ENCODE data around the gene ABLIM2.

The ABLIM2 gene

DNA sequence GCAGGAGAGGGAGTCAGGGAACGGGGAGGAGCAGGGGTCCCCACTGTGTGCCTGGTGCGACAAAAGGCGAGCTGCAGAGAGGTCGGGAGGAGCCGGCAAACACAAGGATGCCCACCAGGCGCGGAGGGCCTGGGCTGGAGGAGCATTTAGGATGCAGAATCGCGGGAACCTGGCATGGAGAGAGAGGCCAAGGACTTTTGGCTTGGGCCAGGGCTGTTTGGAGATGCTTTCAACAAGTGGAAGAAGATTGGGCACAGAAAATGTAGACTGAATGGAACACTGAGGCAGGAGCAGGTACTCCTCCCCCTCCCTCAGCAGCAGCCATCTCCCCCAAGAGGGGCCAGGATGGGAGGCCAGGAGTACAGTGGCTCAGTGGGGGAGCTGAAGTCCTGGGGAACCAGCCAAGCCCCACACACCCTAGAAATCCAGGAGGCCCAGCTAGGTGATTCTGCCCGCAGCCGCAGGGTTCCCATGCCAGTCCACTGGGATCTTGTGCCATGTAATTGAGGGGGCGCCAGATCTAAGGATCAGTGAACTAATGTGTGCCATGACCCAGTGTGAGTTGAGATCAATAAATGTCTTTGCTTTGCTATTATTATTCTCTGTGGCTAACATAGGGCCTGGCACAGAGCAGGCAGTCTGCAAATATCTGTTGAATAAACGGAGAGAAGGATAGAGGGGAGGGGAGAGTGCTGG, 1.1 kb upstream of the ABLIM2 start:
- no peak for DNase-seq (ENCODE audit: low read depth in 2 of 3, low spot score in 2 of 3)

DNA sequence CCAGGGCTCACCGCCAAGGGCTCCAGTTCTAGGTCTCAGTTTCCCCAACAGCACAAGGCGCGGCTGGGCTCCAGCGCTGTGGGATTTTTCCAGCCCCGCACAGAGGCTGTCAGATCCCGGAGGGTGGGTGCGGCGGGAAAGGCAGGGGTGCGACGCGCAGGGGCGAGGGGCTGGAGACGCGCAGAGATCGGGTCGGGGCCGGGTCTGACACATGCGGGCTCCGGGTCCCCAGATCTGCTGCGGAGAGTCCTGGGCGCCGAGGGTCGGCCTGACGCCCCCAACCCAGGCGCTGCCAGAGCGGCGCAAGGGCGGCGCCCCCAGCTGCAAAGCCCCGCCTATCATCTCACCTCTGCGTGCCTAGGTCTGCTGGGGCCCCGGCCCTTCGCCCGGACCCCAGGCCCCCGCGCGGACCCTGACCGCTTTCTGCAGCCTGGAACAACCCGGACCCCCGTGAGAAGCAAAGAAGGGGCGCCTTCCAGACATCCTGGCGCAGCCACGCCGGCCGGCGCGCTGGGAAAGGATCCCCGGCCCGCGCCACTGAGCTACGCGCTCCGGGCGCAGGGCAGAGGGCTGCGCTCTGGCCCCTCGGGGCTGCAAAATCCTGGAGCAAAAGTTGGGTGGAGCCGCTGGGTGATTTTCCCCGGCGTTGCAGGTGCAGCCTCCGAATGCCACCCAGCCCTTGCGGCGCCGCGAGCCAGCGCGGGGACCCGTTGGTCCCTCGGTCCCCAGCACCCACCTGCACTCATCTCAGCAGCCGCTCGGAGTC, 486 bp downstream of the ABLIM2 start:
- no peak for DNase-seq (ENCODE audit: low read depth in 2 of 3, low spot score in 2 of 3)

DNA sequence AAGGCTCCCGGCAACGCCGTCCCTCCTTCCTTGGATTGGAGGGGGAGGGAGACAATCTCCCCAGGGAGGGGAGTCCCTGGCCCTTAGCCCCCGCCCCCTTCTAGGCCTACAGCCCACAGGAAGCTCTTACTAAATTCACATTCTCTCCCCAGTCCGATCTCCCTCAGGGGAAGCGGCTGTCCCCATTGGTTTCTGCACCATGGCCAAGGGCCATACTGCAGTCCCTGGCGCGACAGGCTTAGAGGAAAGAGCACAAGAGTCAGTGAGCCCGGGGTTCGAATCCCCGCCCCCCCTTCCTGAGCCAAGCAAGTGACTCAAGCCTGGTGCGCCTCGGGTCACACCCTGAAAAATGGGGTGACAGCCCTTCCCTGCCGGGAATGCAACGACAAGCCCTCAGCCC, 1.1 kb downstream of the ABLIM2 start:
- DNase-seq (ENCODE audit: low read depth in 2 of 3, low spot score in 2 of 3), result no peak

DNA sequence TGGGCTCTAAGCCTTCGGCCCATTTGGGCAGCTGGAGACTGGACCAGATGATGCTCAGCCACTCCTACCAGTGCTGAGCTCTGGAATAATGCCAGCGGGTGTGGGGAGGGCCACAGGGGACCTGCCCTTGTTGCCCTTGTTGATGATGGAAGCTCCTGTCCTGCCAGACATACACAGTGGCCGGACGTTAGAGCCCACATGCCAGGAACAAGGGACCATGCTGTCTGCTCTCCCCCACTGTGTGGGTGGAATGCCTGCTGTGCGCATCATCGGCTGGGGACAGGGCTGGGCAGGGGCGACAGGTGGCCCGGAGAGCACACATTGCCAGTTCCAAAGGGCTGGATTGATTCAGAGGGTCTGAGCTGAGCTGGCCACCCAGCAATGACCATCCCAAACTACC, 2.0 kb downstream of the ABLIM2 start:
- DNase-seq (ENCODE audit: low read depth in 2 of 3, low spot score in 2 of 3), result no peak

DNA sequence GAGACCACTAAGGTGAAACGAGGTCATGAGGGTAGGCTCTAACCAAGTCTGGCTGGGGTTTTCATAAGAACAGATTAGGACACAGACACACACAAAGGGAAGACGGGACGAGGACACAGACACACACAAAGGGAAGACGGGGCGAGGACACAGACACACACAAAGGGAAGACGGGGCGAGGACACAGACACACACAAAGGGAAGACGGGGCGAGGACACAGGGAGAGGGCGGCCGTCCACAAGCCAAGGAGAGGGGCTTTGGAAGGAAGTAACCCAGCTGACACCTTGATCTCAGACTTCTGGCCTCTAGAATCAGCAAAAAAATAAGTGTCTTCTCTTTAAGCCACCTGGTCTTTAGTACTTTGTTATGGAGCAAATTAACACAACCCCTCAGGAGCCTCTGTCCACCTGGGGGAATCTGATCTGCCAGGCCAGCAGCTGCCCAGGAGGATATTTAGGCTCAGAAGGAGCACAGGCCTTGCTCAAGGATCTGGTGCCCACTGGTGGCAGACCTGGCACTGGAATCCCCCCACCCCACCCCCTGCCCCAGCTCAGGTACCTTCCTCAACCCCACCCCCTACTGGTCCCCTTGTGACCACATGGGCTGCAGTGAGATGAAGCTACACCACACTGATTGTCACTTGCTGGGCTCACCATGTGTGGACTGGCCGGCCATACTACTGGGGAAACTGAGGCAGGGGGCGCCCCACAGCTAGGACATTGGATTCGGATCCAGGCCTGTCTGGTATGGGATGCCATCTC, 2.8 kb downstream of the ABLIM2 start:
- DNase-seq (ENCODE audit: low read depth in 2 of 3, low spot score in 2 of 3), result no peak

DNA sequence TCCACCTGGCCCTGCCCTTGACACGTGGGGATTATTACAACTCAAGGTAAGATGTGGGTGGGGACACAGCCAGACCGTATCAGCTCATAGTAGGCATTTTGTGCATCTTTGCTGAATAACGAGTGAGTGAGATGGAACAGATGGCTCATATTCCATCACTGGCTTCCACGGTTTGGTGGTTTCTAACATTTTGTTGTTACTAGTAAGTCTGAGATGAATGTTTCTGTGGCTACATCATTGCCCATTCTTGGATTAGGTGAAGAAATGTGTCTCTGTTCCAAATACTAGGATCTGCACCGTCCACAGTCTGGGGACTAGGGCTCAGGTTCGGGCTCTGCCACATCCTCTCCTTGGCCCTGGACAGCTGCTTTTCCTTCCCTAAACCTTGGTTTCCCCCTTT, 3.6 kb downstream of the ABLIM2 start:
- no peak for DNase-seq (ENCODE audit: low read depth in 2 of 3, low spot score in 2 of 3)

DNA sequence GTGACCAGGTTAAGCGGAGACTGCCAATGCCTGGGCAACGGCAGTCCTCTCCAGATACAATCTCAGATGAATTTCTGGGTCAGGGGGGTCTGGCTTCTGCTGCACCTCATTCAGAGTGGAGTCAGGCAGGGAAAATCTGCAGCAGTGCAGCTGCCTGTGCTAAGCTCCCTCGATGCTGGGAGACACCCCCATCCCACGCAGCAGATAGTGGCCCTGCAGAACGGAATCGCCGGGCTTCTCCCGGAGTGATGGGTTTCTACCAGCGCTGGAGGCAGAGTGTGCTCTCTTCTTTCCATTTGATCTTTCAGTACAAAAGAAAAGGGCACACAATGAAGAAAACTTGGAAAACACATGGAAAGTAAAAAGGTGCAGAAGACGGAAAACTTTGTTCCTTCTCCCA, 5.2 kb downstream of the ABLIM2 start:
- DNase-seq (ENCODE audit: low read depth in 2 of 3, low spot score in 2 of 3), result no peak

DNA sequence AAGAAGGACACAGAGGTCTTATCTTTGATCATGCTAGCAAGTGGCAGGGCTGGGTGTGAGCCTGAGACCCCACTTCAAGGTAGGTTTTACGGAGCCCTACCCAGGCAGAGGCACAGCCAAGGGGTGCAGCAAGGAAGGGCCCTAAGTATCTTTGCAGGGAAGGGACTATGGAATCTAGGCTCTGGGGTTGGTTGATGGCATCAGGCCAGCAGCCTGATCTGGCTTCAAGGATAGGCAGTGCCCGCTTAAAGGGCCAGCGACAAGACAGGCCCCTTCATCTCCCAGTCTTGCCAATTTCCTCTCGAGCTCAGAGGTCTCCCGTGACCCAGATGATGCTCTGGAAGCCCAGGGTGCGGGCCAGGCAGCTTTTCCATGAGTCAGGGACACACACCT, 5.8 kb downstream of the ABLIM2 start:
- DNase-seq (ENCODE audit: low read depth in 2 of 3, low spot score in 2 of 3), result no peak

DNA sequence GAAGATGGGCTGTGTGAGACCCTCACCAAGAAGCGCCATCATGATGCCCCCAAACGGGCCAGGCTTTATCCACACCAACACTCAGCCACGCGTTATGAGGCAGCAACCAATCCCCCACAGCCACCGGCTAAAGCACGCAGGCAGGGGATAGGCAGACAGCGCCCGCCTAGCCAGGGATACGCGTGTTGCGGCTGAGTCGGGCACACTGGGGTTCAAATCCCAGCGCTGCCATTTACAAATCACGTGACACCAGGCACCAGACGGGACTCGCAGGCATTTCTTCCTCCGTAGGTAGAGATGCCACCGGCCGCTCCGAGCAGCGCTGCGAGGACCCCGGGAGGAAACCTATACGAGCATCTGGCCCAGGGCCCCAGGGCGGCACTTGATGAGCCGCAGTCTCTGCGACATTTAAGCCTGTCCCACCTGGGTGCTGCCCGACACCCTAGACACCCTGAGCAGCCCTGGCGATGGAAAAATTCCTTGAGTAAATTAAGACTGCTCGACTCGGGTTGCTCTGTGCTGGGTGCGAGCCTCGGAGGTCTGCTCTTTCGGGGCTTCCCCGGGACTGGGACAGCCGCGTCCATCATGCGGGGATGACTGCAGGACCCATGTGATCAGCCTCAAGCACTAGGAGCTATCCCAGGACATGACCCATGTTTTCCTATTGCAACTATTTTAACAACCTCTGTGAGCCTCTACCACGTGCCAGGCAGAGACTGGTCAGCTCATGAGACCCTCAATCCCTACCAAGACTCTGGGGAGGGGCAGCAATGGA, 6.3 kb downstream of the ABLIM2 start:
- no peak for DNase-seq (ENCODE audit: low read depth in 2 of 3, low spot score in 2 of 3)

DNA sequence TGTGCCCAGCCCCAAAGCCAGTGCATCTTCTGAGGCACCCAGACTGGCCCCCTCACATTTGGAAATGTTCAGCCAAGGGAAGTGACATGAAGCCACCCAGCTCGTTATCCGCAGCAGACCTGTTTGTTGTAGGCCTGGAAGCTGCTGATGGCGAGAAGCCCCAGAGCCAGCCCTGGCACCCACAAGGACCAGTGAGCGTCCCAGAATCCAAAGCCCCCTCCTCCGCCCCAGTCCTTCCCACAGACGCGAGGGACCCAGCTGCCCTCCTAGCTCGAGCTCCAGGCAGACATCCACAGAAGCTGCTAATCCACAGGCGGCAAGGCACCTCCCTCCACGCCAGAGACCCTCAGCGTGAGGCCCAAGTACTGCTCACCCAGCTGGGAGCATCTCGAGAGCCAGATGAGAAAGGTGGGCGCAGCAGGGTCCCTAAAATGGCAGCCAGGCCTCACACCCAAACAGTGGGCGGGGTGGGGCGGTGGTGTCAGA, 7.4 kb downstream of the ABLIM2 start:
- DNase-seq (ENCODE audit: low read depth in 2 of 3, low spot score in 2 of 3), result no peak

DNA sequence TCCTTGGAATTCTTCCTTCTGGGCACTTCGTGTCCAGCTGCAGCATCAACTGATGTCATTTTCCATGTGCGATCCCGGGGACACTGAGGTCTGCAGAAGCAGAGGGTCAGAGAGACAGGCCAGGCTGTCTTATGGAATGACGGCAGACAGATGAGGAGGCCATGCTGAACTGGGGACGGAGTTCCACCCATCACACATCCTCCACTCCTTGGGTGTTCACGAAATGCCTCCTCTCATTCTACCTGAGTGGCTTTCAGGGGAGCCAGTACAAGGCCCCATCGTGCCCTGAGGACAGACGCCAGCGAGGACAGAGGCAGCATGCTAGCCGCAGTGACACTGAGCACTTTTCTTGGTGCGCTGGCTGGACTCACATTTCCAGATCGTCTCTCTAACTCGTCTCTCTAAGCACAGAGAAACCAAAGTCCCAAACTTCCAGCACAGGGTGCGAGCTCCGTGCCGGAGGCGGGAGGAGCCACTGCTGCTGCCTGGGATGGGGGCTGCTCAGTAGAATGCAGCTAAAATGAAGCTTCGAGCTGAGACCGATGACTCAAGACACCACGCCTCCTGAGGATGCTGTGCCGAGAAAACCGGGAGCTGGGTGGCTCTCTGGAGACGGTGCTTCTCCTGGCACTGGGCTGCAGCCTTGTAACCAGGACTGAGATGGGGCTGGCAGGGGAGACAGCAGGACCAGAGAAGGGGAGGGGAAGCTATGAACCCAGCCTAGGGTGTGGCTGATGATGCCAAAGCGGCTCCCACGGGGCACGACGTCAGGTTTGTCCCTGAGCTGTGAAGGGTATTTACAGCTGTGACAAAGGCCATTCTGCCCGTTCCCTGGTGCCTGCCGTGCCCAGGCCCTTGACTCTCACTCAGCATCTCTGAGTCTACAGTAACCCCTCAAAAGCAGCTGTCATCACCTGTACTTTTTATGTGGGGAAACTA, 8.2 kb downstream of the ABLIM2 start:
- DNase-seq (ENCODE audit: low read depth in 2 of 3, low spot score in 2 of 3), result no peak

DNA sequence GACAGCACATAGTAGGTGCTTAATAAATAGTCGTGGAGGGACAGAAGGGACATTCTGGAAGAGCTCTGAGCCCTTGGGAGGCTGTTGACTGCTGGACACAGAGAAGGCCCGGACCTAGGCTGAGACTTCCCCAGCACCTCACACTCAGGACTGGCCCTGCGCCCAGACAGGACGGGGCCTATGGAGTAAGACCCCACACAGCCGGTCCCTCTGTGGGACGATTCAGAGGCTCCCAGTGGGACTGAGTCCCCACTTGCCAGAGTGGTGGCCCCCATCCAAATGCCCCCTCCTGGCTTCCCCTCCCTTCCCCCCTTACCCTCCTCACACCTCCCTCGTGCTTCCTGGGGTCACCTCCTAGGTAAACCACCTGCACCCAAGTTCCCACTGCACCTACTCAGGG, 8.9 kb downstream of the ABLIM2 start:
- DNase-seq (ENCODE audit: low read depth in 2 of 3, low spot score in 2 of 3), result no peak

DNA sequence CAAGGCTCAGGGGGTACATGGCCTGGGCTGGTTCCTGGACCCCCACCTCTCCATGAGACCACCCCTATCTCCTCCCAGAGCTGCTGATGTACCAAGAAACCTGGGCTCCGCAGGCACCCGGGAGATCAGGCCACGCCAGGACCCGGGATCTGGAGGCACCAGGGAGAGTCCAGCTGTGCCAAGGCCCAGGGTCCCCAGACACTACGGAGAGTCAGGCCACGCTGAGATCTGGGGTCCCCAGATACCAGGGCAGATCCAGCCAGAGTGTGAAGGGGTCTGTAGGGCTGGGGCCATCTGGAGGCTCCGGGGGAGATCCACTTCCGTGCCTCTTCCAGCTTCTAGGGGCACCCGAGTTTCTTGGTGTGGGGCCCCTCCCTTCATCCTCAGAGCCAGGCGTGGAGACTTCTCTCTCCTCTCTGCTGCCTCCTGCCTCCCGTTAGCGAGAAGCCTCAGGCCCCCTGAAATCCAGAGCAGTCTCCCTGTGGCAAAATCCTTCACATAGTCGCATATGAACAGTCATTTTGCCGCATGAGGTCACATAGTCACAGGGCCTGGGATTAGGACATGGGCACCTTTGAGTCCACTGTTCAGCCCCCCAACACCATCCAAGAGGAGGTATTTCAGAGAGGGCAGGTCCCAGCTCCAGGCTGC, 9.7 kb downstream of the ABLIM2 start:
- DNase-seq (ENCODE audit: low read depth in 2 of 3, low spot score in 2 of 3), result no peak

DNA sequence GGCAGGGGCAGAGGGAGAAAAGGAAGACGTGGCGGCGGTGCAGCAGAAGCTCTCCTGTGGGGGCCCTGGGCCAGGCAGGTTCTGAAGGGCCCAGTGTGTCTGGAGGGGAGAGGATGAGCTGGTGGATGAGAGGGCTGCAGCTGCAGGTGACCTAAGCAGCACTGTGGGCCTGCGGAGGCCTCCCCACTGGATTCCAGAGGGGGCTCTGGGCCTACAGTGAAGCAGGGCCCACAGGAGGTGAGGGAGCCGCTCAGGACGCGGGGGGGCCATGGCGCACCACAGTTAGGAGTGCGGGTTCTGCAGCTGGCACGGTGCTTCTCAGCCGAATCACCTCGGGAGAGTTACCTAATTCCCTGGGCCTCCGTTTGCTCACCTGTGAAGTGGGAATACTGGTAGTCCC, 10.5 kb downstream of the ABLIM2 start:
- no peak for DNase-seq (ENCODE audit: low read depth in 2 of 3, low spot score in 2 of 3)

DNA sequence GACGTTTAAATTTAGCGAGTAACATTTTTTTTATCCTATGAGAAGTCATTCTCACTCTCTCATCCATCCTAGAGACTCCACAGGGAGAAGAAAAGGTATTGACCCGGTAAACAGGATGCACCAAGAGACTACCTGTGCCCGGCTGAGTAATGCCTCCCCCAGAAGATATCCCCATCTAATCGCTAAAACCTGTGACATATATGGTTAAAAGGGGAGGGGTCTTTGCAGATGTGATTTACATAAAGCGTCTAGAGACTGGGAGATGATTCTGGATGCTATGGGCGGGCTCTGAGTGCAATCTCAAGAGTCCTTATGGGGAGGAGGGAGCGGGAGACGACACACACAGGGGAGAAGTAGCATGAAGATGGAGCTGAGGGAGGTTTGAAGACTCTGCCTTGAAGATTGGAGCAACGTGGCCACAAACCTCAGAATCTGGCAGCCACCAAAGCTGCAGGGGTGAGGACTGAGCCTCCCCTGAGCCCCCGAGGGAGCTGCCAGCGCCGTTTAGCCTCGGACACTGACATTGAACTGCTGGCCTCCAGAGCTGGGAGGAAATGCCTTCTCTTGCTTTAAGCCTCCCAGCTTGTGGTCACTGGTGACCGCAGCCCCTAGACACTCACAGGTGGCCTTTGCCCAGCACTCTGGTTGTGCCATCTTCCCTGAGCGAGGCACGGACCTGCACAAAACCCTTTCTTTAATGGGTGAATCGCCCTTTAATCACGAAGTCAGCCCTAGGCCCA, 11.2 kb downstream of the ABLIM2 start:
- DNase-seq (ENCODE audit: low read depth in 2 of 3, low spot score in 2 of 3), result no peak

DNA sequence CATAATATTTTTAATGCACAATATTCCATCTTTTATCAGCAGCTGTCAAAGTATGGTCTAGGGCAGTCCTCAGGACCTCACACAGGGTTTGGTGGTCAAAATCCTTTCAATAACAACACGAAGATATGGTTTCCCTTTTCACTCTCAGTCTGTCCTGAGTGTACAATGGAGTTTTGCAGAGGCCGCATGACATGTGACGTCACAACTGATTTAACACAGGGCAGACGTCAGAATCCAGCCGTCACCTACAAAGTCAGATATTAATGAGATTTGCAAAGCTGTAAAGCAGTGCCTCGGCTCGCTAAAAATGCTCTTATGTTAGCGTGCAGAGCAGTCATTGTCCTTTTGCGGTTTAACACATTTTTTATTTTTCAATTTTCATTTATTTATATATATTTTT, 12.5 kb downstream of the ABLIM2 start:
- no peak for DNase-seq (ENCODE audit: low read depth in 2 of 3, low spot score in 2 of 3)

DNA sequence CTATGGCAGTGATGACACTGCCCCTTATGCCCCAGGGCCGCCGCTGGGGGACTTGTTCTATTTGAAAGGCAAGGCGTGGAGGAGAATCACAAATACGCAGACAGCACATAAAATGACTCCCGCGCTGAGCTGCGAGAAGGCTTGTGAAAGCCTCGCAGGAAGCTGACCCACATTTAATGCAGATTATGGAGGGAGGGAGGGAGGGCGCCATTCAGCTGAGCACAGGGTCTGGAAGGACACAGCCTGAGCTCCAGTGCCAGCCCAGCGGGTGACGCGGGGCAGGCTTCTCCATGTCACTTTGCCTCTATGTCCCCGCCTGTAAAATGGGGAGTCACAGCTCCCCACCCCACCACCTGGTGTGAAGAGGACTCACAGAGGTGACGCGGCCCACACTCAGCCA, 14.3 kb downstream of the ABLIM2 start:
- DNase-seq (ENCODE audit: low read depth in 2 of 3, low spot score in 2 of 3), result no peak

DNA sequence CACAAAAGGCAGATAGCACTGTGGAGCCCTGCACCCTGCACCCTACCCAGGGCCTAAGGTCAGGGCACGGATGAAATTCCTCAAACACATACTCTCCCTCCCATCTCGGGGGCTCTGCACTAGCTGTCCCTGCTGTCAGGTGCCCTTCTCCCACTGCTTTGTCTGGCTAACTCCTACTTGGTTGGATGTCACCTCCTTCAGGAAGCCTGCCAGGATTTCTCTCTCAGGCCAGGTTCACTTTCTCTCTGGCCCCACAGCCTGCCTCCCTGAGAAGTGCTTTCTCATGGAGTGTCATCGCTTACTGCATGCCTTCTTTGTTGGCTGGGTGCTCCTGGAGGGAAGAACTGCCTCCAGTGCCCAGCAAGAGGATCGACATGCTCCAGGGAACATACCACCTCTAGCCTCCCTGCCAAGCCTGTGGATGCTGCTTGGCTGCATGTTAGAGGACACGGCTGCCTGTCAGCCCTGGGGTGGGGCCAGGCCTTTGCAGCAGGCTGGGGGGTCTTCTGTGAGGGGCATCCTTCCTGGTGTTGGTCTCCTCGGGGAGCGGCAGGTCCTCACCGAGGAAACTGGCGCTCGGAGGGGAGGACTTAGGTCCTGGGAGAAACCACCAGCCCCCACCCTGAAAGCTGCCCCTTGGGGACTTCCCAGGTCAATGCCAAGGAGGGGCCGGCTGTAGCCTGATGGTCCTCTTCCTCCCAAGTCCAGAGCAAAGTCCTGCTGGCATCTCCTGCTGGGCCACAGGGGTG, 15.0 kb downstream of the ABLIM2 start:
- no peak for DNase-seq (ENCODE audit: low read depth in 2 of 3, low spot score in 2 of 3)

Measured in activated CD8-positive, alpha-beta memory T cell treated with anti-CD3 and anti-CD28 coated beads for 48 hours (primary cell).